Thymus (tissue), 11 donors: Measurements from ENCODE around the gene PIGR. TPM values are rescaled to one million over a fixed set of nuclear protein-coding genes. Genes with fewer than 3 reads are reported as not detected.

Source experiments
- DNase-seq, 9 donors: peaks; one replicate each; pipeline ENCODE4 v3.0.0-alpha.2; 2013; ENCODE audit warnings: low spot score in 9 of 9, low read depth in 6 of 9, missing footprints in 1 of 9
- H3K27ac ChIP-seq, 2 donors: one replicate each; pipeline ENCODE4 v1.5.1; 2013; ENCODE audit warnings: control low read depth in 1 of 2, low read depth in 1 of 2, low read length in 1 of 2, mild to moderate bottlenecking in 1 of 2, moderate library complexity in 1 of 2
- H3K27me3 ChIP-seq, 2 donors: one replicate each; pipeline ENCODE4 v1.5.1; 2013; ENCODE audit warnings: low read length in 1 of 2; ENCODE audit not compliant: control insufficient read depth in 2 of 2, insufficient read depth in 1 of 2
- H3K36me3 ChIP-seq, 2 donors: one replicate each; pipeline ENCODE4 v1.5.1; 2013; ENCODE audit warnings: low read length in 1 of 2, mild to moderate bottlenecking in 1 of 2, moderate library complexity in 1 of 2; ENCODE audit not compliant: control insufficient read depth in 2 of 2, insufficient read depth in 2 of 2
- H3K4me1 ChIP-seq, 2 donors: one replicate each; pipeline ENCODE4 v1.5.1; 2013; ENCODE audit warnings: low read length in 2 of 2; ENCODE audit not compliant: control insufficient read depth in 2 of 2, insufficient read depth in 2 of 2
- H3K4me3 ChIP-seq, 2 donors: one replicate each; pipeline ENCODE4 v1.5.1; 2013; ENCODE audit warnings: low read length in 2 of 2, control low read depth in 1 of 2, mild to moderate bottlenecking in 1 of 2
- H3K9me3 ChIP-seq, 2 donors: one replicate each; pipeline ENCODE4 v1.5.1; 2013; ENCODE audit warnings: low read length in 1 of 2, mild to moderate bottlenecking in 1 of 2; ENCODE audit not compliant: control insufficient read depth in 2 of 2, insufficient read depth in 1 of 2
- WGBS: extraction: QIAGEN DNeasy Blood & Tissue Kit; methylation state at CpG from one replicate; pipeline ENCODE4 v1.1.7; 2013; 5-methylcytosine and 5-hydroxymethylcytosine counted together
- polyA plus RNA-seq: library from polyadenylated mRNA; stranded (reverse); fragments of 200-250 nt; gene quantifications from one replicate; pipeline ENCODE4 v1.2.3, GENCODE V29; 2013
- total RNA-seq: library from RNA; stranded (reverse); fragments of 120-200 nt; gene quantifications from one replicate; pipeline ENCODE4 v1.2.4, GENCODE V29; 2013
- donor health status: healthy.

Gene PIGR
- total and polyA plus RNA-seq, 2 donors, result 0.24 to 1.1 TPM

GRCh38 chr1:206953626-206954025 is 7.4 kb upstream of the PIGR start:
- H3K36me3 ChIP-seq, result no peaks in the 10 kb centered on the region
- WGBS, result 98% methylated on average over 2 of the region's 2 CpGs
- no peaks in the 10 kb centered on the region for H3K27me3 ChIP-seq
- H3K27ac ChIP-seq, result no peak overlapping the region
- H3K4me3 ChIP-seq, result no peak overlapping the region
- H3K4me1 ChIP-seq, result no peaks in the 10 kb centered on the region
- no peaks in the 10 kb centered on the region for H3K9me3 ChIP-seq
- DNase-seq, result no peak

- no peaks in the 10 kb centered on the region for H3K36me3 ChIP-seq
- no peak overlapping the region for H3K27ac ChIP-seq
- H3K9me3 ChIP-seq, result no peaks in the 10 kb centered on the region
- no peak overlapping the region for H3K4me3 ChIP-seq
- no peaks in the 10 kb centered on the region for H3K27me3 ChIP-seq
- no peaks in the 10 kb centered on the region for H3K4me1 ChIP-seq
- DNase-seq, result no peak
- WGBS, result 96% methylated on average over 3 of the region's 3 CpGs
Observed at GRCh38 chr1:206953126-206953525, 6.9 kb upstream of the PIGR start.

GRCh38 chr1:206952171-206952570 is 5.9 kb upstream of the PIGR start:
- H3K36me3 ChIP-seq, result no peaks in the 10 kb centered on the region
- no peak overlapping the region for H3K4me3 ChIP-seq
- WGBS, result 92% methylated on average over 4 of the region's 4 CpGs
- DNase-seq, result no peak
- H3K9me3 ChIP-seq, result no peaks in the 10 kb centered on the region
- no peaks in the 10 kb centered on the region for H3K27me3 ChIP-seq
- no peaks in the 10 kb centered on the region for H3K4me1 ChIP-seq
- H3K27ac ChIP-seq, result no peak overlapping the region

- no peak for DNase-seq
- H3K9me3 ChIP-seq, result no peaks in the 10 kb centered on the region
- 86% methylated on average over 4 of the region's 4 CpGs for WGBS
- no peak overlapping the region for H3K4me3 ChIP-seq
- H3K36me3 ChIP-seq, result no peaks in the 10 kb centered on the region
- H3K27ac ChIP-seq, result no peak overlapping the region
- H3K27me3 ChIP-seq, result no peaks in the 10 kb centered on the region
- H3K4me1 ChIP-seq, result no peaks in the 10 kb centered on the region
Observed at GRCh38 chr1:206951318-206952100, 5.2 kb upstream of the PIGR start.

GRCh38 chr1:206949641-206950040 is 3.4 kb upstream of the PIGR start:
- WGBS, result 98% methylated on average over 5 of the region's 5 CpGs
- Histone ChIP-seq H3K4me1 (no peaks in the 10 kb centered on the region), H3K4me3 (no peak overlapping the region), H3K27ac (no peak overlapping the region), H3K9me3 (no peaks in the 10 kb centered on the region), H3K27me3 (no peaks in the 10 kb centered on the region), H3K36me3 (no peaks in the 10 kb centered on the region)
- DNase-seq, result no peak

GRCh38 chr1:206949208-206949607 is 2.9 kb upstream of the PIGR start:
- H3K4me3 ChIP-seq, result no peak overlapping the region
- H3K36me3 ChIP-seq, result no peaks in the 10 kb centered on the region
- H3K9me3 ChIP-seq, result no peaks in the 10 kb centered on the region
- no peak for DNase-seq
- WGBS, result 56% methylated on average over 4 of the region's 4 CpGs
- no peak overlapping the region for H3K27ac ChIP-seq
- H3K27me3 ChIP-seq, result no peaks in the 10 kb centered on the region
- H3K4me1 ChIP-seq, result no peaks in the 10 kb centered on the region

- DNase-seq, result no peak
- 93% methylated on average over 3 of the region's 3 CpGs for WGBS
- no peak overlapping the region for H3K27ac ChIP-seq
- H3K9me3 ChIP-seq, result no peaks in the 10 kb centered on the region
- H3K27me3 ChIP-seq, result no peaks in the 10 kb centered on the region
- H3K4me3 ChIP-seq, result no peak overlapping the region
- H3K36me3 ChIP-seq, result no peaks in the 10 kb centered on the region
- H3K4me1 ChIP-seq, result no peaks in the 10 kb centered on the region
Observed at GRCh38 chr1:206947255-206947654, 989 bp upstream of the PIGR start.

- H3K27me3 ChIP-seq, result no peaks in the 10 kb centered on the region
- WGBS, result over 99% methylated on average over 4 of the region's 4 CpGs
- H3K4me3 ChIP-seq, result no peak overlapping the region
- no peak overlapping the region for H3K27ac ChIP-seq
- H3K36me3 ChIP-seq, result no peaks in the 10 kb centered on the region
- no peaks in the 10 kb centered on the region for H3K4me1 ChIP-seq
- DNase-seq, result no peak
- H3K9me3 ChIP-seq, result no peaks in the 10 kb centered on the region
Observed at GRCh38 chr1:206945779-206946178, 487 bp downstream of the PIGR start.

GRCh38 chr1:206944703-206945102 is 1.6 kb downstream of the PIGR start:
- no peaks in the 10 kb centered on the region for H3K4me1 ChIP-seq
- WGBS, result 90% methylated on average over 5 of the region's 5 CpGs
- H3K9me3 ChIP-seq, result no peaks in the 10 kb centered on the region
- no peak overlapping the region for H3K27ac ChIP-seq
- no peaks in the 10 kb centered on the region for H3K27me3 ChIP-seq
- no peak for DNase-seq
- H3K36me3 ChIP-seq, result no peaks in the 10 kb centered on the region
- no peak overlapping the region for H3K4me3 ChIP-seq
